Transverse colon (tissue), 4 donors: ENCODE results near the gene PM20D2.

ENCODE experiments used
- CTCF ChIP-seq, 5 experiments: fragments of 200-600 bp in 3 of 5; fragments of 450-650 bp in 2 of 5; sonication (generic) in 3 of 5; IDR thresholded peaks; 1 replicate in 2 of 5; 2 replicates in 3 of 5; pipeline ENCODE4 v1.5.1; 2016 to 2017; ENCODE audit warnings: antibody characterized with exemption in 5 of 5, inconsistent platforms in 3 of 5, mild to moderate bottlenecking in 2 of 5, moderate library complexity in 1 of 5
- POLR2A ChIP-seq: fragments of 450-650 bp; IDR thresholded peaks from one replicate; pipeline ENCODE4 v1.6.1; 2016; ENCODE audit warnings: antibody characterized with exemption, mild to moderate bottlenecking, moderate library complexity
- POLR2AphosphoS5 ChIP-seq, 3 donors: sonication (generic); formaldehyde crosslinking; IDR thresholded peaks; one replicate each; pipeline ENCODE4 v1.6.1; 2016; ENCODE audit warnings: antibody characterized with exemption in 3 of 3

- no peak for TF ChIP-seq POLR2A
- no peak for TF ChIP-seq CTCF (IDR thresholded peaks at IDR 0.05)
- no peak for TF ChIP-seq POLR2AphosphoS5 (IDR thresholded peaks at IDR 0.05)
Observed at GRCh38 chr6:89117211-89118108, 28.4 kb upstream of the PM20D2 start, which contains the start of gene SRSF12.
